Prostate gland (tissue), 2 donors: ENCODE measurements around the gene GPR35.

Experiments used
- POLR2A ChIP-seq: fragments of 450-650 bp; IDR thresholded peaks from one replicate; pipeline ENCODE4 v1.6.1; 2016; ENCODE audit warnings: antibody characterized with exemption, mild to moderate bottlenecking
- TF ChIP-seq, protein P1 (sequence below), 4 experiments: fragments of 200-600 bp in 2 of 4; fragments of 450-650 bp in 2 of 4; sonication (generic) in 2 of 4; IDR thresholded peaks; 1 replicate in 3 of 4; 2 replicates in 1 of 4; pipeline ENCODE4 v1.5.1; 2016 to 2019; ENCODE audit warnings: antibody characterized with exemption in 4 of 4, mild to moderate bottlenecking in 2 of 4, moderate library complexity in 2 of 4

GRCh38 chr2:240578488-240578887 is 46.8 kb upstream of the GPR35 start:
- TF ChIP-seq, protein P1, sequence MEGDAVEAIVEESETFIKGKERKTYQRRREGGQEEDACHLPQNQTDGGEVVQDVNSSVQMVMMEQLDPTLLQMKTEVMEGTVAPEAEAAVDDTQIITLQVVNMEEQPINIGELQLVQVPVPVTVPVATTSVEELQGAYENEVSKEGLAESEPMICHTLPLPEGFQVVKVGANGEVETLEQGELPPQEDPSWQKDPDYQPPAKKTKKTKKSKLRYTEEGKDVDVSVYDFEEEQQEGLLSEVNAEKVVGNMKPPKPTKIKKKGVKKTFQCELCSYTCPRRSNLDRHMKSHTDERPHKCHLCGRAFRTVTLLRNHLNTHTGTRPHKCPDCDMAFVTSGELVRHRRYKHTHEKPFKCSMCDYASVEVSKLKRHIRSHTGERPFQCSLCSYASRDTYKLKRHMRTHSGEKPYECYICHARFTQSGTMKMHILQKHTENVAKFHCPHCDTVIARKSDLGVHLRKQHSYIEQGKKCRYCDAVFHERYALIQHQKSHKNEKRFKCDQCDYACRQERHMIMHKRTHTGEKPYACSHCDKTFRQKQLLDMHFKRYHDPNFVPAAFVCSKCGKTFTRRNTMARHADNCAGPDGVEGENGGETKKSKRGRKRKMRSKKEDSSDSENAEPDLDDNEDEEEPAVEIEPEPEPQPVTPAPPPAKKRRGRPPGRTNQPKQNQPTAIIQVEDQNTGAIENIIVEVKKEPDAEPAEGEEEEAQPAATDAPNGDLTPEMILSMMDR (IDR thresholded peaks at IDR 0.05): no peak
- no peak for TF ChIP-seq POLR2A
